ENCODE data around the gene LRP11. TPM values are rescaled to one million over a fixed set of nuclear protein-coding genes. Genes with fewer than 3 reads are reported as not detected.

The LRP11 gene
- total RNA-seq, 1 donor from 2014 or later: 51.7 TPM

- Mint-ChIP-seq H3K27ac (ENCODE audit: unreplicated experiment) (no peak overlapping the region), H3K4me3 (ENCODE audit: unreplicated experiment) (no peak overlapping the region), H3K4me1 (ENCODE audit: unreplicated experiment) (no peaks in the 10 kb centered on the region), H3K36me3 (ENCODE audit: low read depth, unreplicated experiment) (peaks cover 16% of the 10 kb centered on the region), H3K9me3 (ENCODE audit: unreplicated experiment) (no peaks in the 10 kb centered on the region), H3K27me3 (ENCODE audit: unreplicated experiment) (no peaks in the 10 kb centered on the region)
- no peak for DNase-seq (ENCODE audit: low spot score)
- no peak for TF ChIP-seq CTCF (IDR thresholded peaks at IDR 0.05; ENCODE audit: unreplicated experiment)
These were observed 80.6 kb downstream of the LRP11 start for GRCh38 chr6:149783551-149783950.

GRCh38 chr6:149782337-149782736 is 81.8 kb downstream of the LRP11 start:
- TF ChIP-seq CTCF (IDR thresholded peaks at IDR 0.05; ENCODE audit: unreplicated experiment): no peak
- H3K4me3 Mint-ChIP-seq (ENCODE audit: unreplicated experiment): no peak overlapping the region
- H3K36me3 Mint-ChIP-seq (ENCODE audit: low read depth, unreplicated experiment): peaks cover 12% of the 10 kb centered on the region
- H3K27ac Mint-ChIP-seq (ENCODE audit: unreplicated experiment): no peak overlapping the region
- no peaks in the 10 kb centered on the region for H3K4me1 Mint-ChIP-seq (ENCODE audit: unreplicated experiment)
- no peaks in the 10 kb centered on the region for H3K27me3 Mint-ChIP-seq (ENCODE audit: unreplicated experiment)
- no peak for DNase-seq (ENCODE audit: low spot score)
- no peaks in the 10 kb centered on the region for H3K9me3 Mint-ChIP-seq (ENCODE audit: unreplicated experiment)

- Mint-ChIP-seq H3K27me3 (ENCODE audit: unreplicated experiment) (no peaks in the 10 kb centered on the region), H3K27ac (ENCODE audit: unreplicated experiment) (no peak overlapping the region), H3K4me3 (ENCODE audit: unreplicated experiment) (no peak overlapping the region), H3K9me3 (ENCODE audit: unreplicated experiment) (no peaks in the 10 kb centered on the region), H3K4me1 (ENCODE audit: unreplicated experiment) (no peaks in the 10 kb centered on the region), H3K36me3 (ENCODE audit: low read depth, unreplicated experiment) (peaks cover 12% of the 10 kb centered on the region)
- no peak for DNase-seq (ENCODE audit: low spot score)
- no peak for TF ChIP-seq CTCF (IDR thresholded peaks at IDR 0.05; ENCODE audit: unreplicated experiment)
These were observed 82.4 kb downstream of the LRP11 start for GRCh38 chr6:149781715-149782114.

- Mint-ChIP-seq H3K27ac (ENCODE audit: unreplicated experiment) (no peak overlapping the region), H3K36me3 (ENCODE audit: low read depth, unreplicated experiment) (peaks cover 12% of the 10 kb centered on the region), H3K27me3 (ENCODE audit: unreplicated experiment) (no peaks in the 10 kb centered on the region), H3K4me3 (ENCODE audit: unreplicated experiment) (no peak overlapping the region), H3K4me1 (ENCODE audit: unreplicated experiment) (no peaks in the 10 kb centered on the region), H3K9me3 (ENCODE audit: unreplicated experiment) (no peaks in the 10 kb centered on the region)
- TF ChIP-seq CTCF (IDR thresholded peaks at IDR 0.05; ENCODE audit: unreplicated experiment): no peak
- DNase-seq (ENCODE audit: low spot score): no peak
These were observed 84.6 kb downstream of the LRP11 start for GRCh38 chr6:149779644-149779963.

GRCh38 chr6:149777624-149778023 is 86.5 kb downstream of the LRP11 start:
- H3K4me3 Mint-ChIP-seq (ENCODE audit: unreplicated experiment): no peak overlapping the region
- no peaks in the 10 kb centered on the region for H3K27me3 Mint-ChIP-seq (ENCODE audit: unreplicated experiment)
- peaks cover 5% of the 10 kb centered on the region for H3K36me3 Mint-ChIP-seq (ENCODE audit: low read depth, unreplicated experiment)
- H3K9me3 Mint-ChIP-seq (ENCODE audit: unreplicated experiment): no peaks in the 10 kb centered on the region
- no peaks in the 10 kb centered on the region for H3K4me1 Mint-ChIP-seq (ENCODE audit: unreplicated experiment)
- no peak overlapping the region for H3K27ac Mint-ChIP-seq (ENCODE audit: unreplicated experiment)
- TF ChIP-seq CTCF (IDR thresholded peaks at IDR 0.05; ENCODE audit: unreplicated experiment): no peak
- DNase-seq (ENCODE audit: low spot score): no peak

Measured in endothelial cell (in vitro differentiated cells).